ENCODE measurements around the gene COL13A1. TPM values are rescaled to one million over a fixed set of nuclear protein-coding genes. Genes with fewer than 3 reads are reported as not detected.

COL13A1 gene
- polyA plus RNA-seq, 1 experiment: 11.9 TPM

DNA sequence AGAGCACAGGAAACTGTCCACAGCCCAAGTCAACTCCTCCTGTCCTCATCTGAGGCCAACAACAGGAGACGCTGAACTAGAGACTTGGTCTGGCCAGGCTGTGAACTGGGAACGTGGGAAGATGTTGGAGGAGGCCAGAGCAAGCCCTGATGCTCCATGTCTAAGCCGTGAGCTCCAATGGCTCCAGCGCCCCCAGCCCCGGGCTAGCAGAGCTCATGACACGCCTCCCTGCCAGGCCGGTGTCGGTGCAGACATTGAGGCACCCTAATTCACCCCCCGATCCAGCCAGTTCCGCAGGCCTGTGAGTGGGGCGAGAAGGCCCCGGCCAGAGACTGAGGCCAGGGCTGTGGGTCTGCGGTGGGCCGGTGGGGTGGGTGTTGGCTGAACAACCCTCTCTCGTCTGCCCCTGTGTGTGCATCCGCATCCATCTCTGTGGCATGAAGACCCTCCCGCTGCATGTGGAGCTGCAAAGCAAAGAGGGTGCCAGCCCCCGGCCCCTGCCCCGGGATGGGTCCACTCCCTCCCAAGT, 141.7 kb downstream of the COL13A1 start:
- peaks cover 6% of the 10 kb centered on the region for H3K36me3 ChIP-seq (ENCODE audit: control insufficient read depth, insufficient read depth, low read length)
- POLR2A ChIA-PET: no interaction called here
- no peak overlapping the region for H3K4me3 ChIP-seq (ENCODE audit: low read depth, low read length)
- CTCF ChIA-PET: interaction anchor here (1.1 to 1.6 kb wide), 2 partner anchors 15 to 156 kb away, joined by 3 to 8 read pairs; no protein-coding TSS in a partner anchor
- H3K27me3 ChIP-seq (ENCODE audit: control insufficient read depth, insufficient read depth, low read length): no peaks in the 10 kb centered on the region
- no peak for DNase-seq (ENCODE audit: low read depth)
- TF ChIP-seq, protein P1, sequence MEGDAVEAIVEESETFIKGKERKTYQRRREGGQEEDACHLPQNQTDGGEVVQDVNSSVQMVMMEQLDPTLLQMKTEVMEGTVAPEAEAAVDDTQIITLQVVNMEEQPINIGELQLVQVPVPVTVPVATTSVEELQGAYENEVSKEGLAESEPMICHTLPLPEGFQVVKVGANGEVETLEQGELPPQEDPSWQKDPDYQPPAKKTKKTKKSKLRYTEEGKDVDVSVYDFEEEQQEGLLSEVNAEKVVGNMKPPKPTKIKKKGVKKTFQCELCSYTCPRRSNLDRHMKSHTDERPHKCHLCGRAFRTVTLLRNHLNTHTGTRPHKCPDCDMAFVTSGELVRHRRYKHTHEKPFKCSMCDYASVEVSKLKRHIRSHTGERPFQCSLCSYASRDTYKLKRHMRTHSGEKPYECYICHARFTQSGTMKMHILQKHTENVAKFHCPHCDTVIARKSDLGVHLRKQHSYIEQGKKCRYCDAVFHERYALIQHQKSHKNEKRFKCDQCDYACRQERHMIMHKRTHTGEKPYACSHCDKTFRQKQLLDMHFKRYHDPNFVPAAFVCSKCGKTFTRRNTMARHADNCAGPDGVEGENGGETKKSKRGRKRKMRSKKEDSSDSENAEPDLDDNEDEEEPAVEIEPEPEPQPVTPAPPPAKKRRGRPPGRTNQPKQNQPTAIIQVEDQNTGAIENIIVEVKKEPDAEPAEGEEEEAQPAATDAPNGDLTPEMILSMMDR (IDR thresholded peaks at IDR 0.05; ENCODE audit: insufficient read depth, low read depth, low read length): no peak

DNA sequence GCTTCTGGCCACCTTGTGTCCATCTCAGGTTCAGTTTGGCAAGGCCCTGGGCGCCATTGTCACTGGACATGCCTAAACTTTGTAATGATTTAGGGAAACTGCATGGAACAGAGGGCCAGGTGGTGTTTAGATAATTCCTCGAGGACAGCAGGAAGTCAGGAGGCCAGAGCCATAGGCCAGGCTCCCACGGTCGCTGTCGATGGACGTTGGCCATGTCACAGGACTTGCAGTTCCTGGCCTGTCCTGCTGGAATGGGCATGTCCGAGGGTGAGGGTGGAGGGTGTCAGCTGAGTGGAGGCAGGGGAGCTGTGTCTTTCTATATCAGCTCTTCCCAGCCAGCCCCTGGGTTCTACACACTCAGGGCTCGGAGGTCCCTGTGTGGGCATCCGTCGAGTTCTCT, 143.1 kb downstream of the COL13A1 start:
- H3K36me3 ChIP-seq (ENCODE audit: control insufficient read depth, insufficient read depth, low read length): peaks cover 6% of the 10 kb centered on the region
- CTCF ChIA-PET: interaction anchor here (4.3 kb wide), 1 partner anchor 13 kb away, joined by 24 read pairs; no protein-coding TSS in a partner anchor
- TF ChIP-seq, protein P1 (IDR thresholded peaks at IDR 0.05; ENCODE audit: insufficient read depth, low read depth, low read length): no peak
- H3K27me3 ChIP-seq (ENCODE audit: control insufficient read depth, insufficient read depth, low read length): no peaks in the 10 kb centered on the region
- POLR2A ChIA-PET: interaction anchor here (0.5 kb wide), 1 partner anchor 693 kb away, joined by 9 read pairs; no protein-coding TSS in a partner anchor
- no peak for DNase-seq (ENCODE audit: low read depth)
- no peak overlapping the region for H3K4me3 ChIP-seq (ENCODE audit: low read depth, low read length)

DNA sequence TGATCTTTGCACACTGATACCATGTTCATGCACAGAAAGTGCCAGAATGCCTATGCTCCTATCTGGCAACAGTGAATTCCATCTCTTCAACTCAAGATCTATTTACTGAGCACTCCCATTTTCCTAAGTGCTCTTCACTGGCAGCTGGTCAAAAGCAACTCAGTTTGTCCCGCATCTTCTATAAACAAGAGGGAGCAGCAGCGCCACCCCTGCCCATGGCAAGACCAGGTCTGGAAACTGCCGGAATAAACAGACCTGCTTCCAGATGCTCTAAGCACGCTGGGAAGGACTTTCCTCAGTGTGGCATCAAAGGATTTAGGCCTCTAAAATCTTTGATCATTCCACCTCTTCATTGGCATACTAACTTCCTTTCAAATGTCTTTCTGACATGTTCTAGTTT, 146.6 kb downstream of the COL13A1 start:
- TF ChIP-seq, protein P1 (IDR thresholded peaks at IDR 0.05; ENCODE audit: insufficient read depth, low read depth, low read length): no peak
- CTCF ChIA-PET: no interaction called here
- Histone ChIP-seq H3K4me3 (ENCODE audit: low read depth, low read length) (no peak overlapping the region), H3K36me3 (ENCODE audit: control insufficient read depth, insufficient read depth, low read length) (peaks cover 6% of the 10 kb centered on the region), H3K27me3 (ENCODE audit: control insufficient read depth, insufficient read depth, low read length) (no peaks in the 10 kb centered on the region)
- no peak for DNase-seq (ENCODE audit: low read depth)
- POLR2A ChIA-PET: no interaction called here

DNA sequence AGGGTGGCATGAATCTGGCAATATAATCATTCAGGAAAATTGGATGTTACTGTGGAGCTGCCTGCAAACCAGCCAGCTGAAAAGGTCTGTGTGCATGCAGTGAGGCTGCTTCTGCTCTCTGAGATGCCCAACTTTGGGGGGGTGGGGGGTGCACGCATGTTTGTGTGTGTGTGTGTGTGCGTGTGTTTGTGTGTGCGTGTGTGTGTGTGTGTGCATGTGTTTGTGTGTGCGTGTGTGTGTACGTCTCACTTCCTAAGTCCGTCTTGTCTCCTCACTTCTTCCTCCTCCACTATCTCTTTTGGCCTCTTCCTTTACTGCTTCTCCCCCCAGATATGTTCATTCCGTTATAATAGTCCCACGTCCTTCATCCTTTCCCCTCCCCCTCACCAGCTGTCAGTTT, 148.1 kb downstream of the COL13A1 start:
- DNase-seq (ENCODE audit: low read depth): no peak
- Histone ChIP-seq H3K36me3 (ENCODE audit: control insufficient read depth, insufficient read depth, low read length) (peaks cover 5% of the 10 kb centered on the region), H3K27me3 (ENCODE audit: control insufficient read depth, insufficient read depth, low read length) (no peaks in the 10 kb centered on the region), H3K4me3 (ENCODE audit: low read depth, low read length) (no peak overlapping the region)
- CTCF ChIA-PET: interaction anchor here (0.7 to 3.3 kb wide), 5 partner anchors 9 to 163 kb away, joined by 3 to 24 read pairs (median 3); no protein-coding TSS in a partner anchor
- TF ChIP-seq, protein P1 (IDR thresholded peaks at IDR 0.05; ENCODE audit: insufficient read depth, low read depth, low read length): no peak
- POLR2A ChIA-PET: no interaction called here

DNA sequence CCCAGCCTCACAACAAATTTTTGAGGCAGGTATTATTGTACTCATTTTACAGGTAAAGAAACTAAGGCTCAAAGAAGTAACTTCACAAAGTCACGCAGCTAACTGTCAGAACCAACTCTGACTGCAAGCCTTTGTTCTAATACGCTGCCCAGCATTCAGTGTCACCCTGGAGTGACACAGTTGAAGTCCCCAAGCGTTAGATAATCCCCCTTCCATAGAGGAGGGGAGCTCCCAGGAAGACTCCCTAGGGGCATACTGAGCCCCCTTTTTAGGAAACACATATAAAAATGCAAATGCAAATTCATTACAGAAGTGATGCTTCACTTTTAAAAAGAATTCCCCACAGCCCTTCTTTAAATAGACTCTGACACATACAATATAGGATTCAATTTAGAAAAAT, 150.0 kb downstream of the COL13A1 start:
- H3K36me3 ChIP-seq (ENCODE audit: control insufficient read depth, insufficient read depth, low read length): peaks cover 3% of the 10 kb centered on the region
- ChIA-PET POLR2A (no interaction called here), CTCF (interaction anchor here (0.7 to 3.3 kb wide), 3 partner anchors 9 to 165 kb away, joined by 3 to 12 read pairs (median 3); no protein-coding TSS in a partner anchor)
- no peak overlapping the region for H3K4me3 ChIP-seq (ENCODE audit: low read depth, low read length)
- no peak for DNase-seq (ENCODE audit: low read depth)
- H3K27me3 ChIP-seq (ENCODE audit: control insufficient read depth, insufficient read depth, low read length): no peaks in the 10 kb centered on the region
- TF ChIP-seq, protein P1 (IDR thresholded peaks at IDR 0.05; ENCODE audit: insufficient read depth, low read depth, low read length): no peak

All from BJ (cell line).